Glutamatergic neuron (in vitro differentiated cells): Measurements from ENCODE around the gene AKNAD1. TPM values are rescaled to one million over a fixed set of nuclear protein-coding genes. Genes with fewer than 3 reads are reported as not detected.

Source experiments
- DNase-seq: peaks from one replicate; pipeline ENCODE4 v3.0.0; 2022
- H3K27ac Mint-ChIP-seq: one replicate; pipeline ENCODE4 v1.8.0; 2020; ENCODE audit warnings: mild to moderate bottlenecking, mixed read lengths, inconsistent platforms; ENCODE audit not compliant: unreplicated experiment
- H3K27me3 Mint-ChIP-seq: one replicate; pipeline ENCODE4 v1.8.0; 2020; ENCODE audit warnings: mild to moderate bottlenecking, moderate library complexity, mixed read lengths, inconsistent platforms; ENCODE audit not compliant: unreplicated experiment
- H3K36me3 Mint-ChIP-seq: one replicate; pipeline ENCODE4 v1.8.0; 2020; ENCODE audit warnings: mild to moderate bottlenecking, mixed read lengths, inconsistent platforms; ENCODE audit not compliant: unreplicated experiment
- H3K4me1 Mint-ChIP-seq: one replicate; pipeline ENCODE4 v1.8.0; 2020; ENCODE audit warnings: mild to moderate bottlenecking, low read depth, mixed read lengths, inconsistent platforms; ENCODE audit not compliant: unreplicated experiment
- H3K4me3 Mint-ChIP-seq: one replicate; pipeline ENCODE4 v1.8.0; 2020; ENCODE audit warnings: mild to moderate bottlenecking, mixed read lengths, inconsistent platforms; ENCODE audit not compliant: unreplicated experiment
- H3K9me3 Mint-ChIP-seq: one replicate; pipeline ENCODE4 v1.8.0; 2020; ENCODE audit warnings: mild to moderate bottlenecking, moderate library complexity, mixed read lengths, inconsistent platforms; ENCODE audit not compliant: unreplicated experiment
- total RNA-seq: library from RNA; stranded (reverse); fragmentation: NEBNext Ultra II Directional; extraction: Animal tissue kit (Norgen Biotek cat#: 25700); gene quantifications from one replicate; pipeline ENCODE4 v1.2.1, GENCODE V29; 2021; ENCODE audit not compliant: unreplicated experiment
- TF ChIP-seq, protein P1 (sequence below): fragments of 200-600 bp; sonication (generic); IDR thresholded peaks from one replicate; pipeline ENCODE4 v1.5.0; 2021; ENCODE audit not compliant: partially characterized antibody, unreplicated experiment

Gene AKNAD1
- total RNA-seq, 1 donor from 2014 or later: not detected

DNA sequence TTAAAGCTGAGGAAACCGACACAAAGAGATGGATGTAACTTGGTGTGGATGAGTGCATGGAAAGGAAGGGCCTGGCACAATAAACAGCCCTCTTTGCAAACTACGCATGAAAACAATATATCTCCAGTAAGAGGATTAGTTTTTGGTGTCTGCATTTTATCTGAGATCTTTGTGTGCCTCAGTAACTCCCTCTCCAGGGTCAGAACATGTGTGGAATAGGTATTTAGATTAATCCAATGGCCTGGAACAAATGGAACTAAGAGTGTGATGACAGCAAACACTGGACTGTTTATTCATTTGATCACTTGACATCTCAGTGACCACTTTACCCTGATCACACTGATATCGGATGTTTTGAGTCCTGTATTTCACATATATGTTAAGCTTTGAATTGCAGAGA, 45.3 kb downstream of the AKNAD1 start:
- no peak overlapping the region for H3K4me3 Mint-ChIP-seq
- TF ChIP-seq, protein P1, sequence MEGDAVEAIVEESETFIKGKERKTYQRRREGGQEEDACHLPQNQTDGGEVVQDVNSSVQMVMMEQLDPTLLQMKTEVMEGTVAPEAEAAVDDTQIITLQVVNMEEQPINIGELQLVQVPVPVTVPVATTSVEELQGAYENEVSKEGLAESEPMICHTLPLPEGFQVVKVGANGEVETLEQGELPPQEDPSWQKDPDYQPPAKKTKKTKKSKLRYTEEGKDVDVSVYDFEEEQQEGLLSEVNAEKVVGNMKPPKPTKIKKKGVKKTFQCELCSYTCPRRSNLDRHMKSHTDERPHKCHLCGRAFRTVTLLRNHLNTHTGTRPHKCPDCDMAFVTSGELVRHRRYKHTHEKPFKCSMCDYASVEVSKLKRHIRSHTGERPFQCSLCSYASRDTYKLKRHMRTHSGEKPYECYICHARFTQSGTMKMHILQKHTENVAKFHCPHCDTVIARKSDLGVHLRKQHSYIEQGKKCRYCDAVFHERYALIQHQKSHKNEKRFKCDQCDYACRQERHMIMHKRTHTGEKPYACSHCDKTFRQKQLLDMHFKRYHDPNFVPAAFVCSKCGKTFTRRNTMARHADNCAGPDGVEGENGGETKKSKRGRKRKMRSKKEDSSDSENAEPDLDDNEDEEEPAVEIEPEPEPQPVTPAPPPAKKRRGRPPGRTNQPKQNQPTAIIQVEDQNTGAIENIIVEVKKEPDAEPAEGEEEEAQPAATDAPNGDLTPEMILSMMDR: no peak
- H3K9me3 Mint-ChIP-seq: peaks cover 3% of the 10 kb centered on the region
- no peaks in the 10 kb centered on the region for H3K36me3 Mint-ChIP-seq
- no peaks in the 10 kb centered on the region for H3K27me3 Mint-ChIP-seq
- peaks cover 8% of the 10 kb centered on the region for H3K4me1 Mint-ChIP-seq
- no peak for DNase-seq
- H3K27ac Mint-ChIP-seq: no peak overlapping the region

DNA sequence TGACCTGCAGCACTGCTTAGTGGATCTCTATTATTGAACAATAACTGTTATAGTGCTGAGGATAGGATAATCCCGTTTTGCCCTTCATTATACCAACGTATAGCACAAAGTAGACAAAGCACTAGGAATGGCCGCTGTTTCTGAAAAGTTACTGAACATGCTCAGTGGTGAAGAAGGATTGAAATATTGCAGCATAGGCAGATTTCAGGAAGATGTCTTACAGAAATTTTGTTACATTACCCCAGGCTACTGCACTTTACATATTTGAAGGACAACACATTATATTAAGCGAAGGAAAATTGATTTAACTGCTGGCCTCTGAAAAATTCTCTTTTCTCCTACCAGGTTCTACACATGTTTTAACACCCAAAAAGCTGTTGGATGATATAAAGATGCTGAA, 48.5 kb downstream of the AKNAD1 start:
- TF ChIP-seq, protein P1: no peak
- H3K9me3 Mint-ChIP-seq: no peaks in the 10 kb centered on the region
- DNase-seq: no peak
- no peaks in the 10 kb centered on the region for H3K27me3 Mint-ChIP-seq
- no peaks in the 10 kb centered on the region for H3K4me1 Mint-ChIP-seq
- no peak overlapping the region for H3K4me3 Mint-ChIP-seq
- no peaks in the 10 kb centered on the region for H3K36me3 Mint-ChIP-seq
- H3K27ac Mint-ChIP-seq: no peak overlapping the region

DNA sequence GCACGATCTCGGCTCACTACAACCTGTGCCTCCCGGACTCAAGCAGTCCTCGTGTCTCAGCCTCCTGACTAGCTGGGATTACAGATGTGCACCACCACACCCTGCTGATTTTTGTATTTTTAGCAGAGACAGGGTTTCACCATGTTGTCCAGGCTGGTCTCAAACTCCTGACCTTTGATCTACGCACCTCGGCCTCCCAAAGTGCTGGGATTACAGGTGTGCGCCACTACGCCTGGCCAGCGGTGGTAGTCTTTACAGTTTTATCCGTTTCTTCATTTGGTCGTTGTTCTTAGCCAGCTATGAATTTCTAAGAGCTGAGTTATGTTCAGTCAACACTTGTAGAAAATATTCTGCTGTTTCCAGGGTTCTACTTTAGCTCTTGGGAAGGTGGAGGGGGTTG, 53.3 kb downstream of the AKNAD1 start:
- no peak overlapping the region for H3K27ac Mint-ChIP-seq
- no peaks in the 10 kb centered on the region for H3K36me3 Mint-ChIP-seq
- DNase-seq: no peak
- H3K4me1 Mint-ChIP-seq: no peaks in the 10 kb centered on the region
- no peak overlapping the region for H3K4me3 Mint-ChIP-seq
- TF ChIP-seq, protein P1: no peak
- H3K27me3 Mint-ChIP-seq: no peaks in the 10 kb centered on the region
- no peaks in the 10 kb centered on the region for H3K9me3 Mint-ChIP-seq

DNA sequence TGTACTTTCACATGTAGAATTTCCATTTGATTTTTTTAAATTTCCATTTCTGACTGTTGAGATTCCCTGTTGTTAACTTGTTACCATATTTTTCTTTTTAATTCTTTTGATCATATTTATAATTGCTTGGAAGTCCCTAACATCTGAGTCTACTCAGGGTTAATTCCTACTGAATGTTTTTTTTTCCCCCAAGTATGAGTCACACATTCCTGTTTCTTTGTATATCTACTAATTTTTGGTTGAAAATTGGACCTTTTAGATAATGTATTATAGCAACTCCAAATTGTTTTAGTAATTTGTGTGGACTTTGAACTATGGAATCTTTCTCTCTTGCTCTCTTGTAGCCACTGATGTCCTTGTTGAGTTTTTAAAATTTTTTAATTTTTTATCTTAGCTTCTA, 55.8 kb downstream of the AKNAD1 start:
- no peaks in the 10 kb centered on the region for H3K27me3 Mint-ChIP-seq
- H3K4me1 Mint-ChIP-seq: no peaks in the 10 kb centered on the region
- no peaks in the 10 kb centered on the region for H3K9me3 Mint-ChIP-seq
- no peak overlapping the region for H3K4me3 Mint-ChIP-seq
- H3K27ac Mint-ChIP-seq: no peak overlapping the region
- DNase-seq: no peak
- TF ChIP-seq, protein P1: no peak
- no peaks in the 10 kb centered on the region for H3K36me3 Mint-ChIP-seq

DNA sequence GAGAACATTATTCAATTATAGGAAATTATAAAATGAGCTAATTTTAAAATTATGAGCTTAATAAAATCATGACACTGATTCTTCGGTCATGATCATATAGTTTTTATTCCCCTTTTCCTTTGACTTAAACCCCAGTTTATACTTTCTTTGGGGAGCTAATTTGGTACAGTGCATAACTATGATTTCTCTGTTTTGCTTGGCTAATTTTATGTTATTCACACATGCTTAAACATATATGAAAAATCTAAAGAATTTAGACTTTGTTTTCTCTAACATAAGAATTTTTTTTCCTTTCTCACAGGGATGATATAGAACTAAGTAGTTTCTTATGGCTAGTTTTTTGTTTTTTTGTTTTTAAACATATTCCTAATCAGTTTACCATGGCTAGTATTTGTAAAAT, 57.9 kb downstream of the AKNAD1 start:
- Mint-ChIP-seq H3K27me3 (peaks cover 2% of the 10 kb centered on the region), H3K4me1 (no peaks in the 10 kb centered on the region), H3K27ac (no peak overlapping the region), H3K4me3 (no peak overlapping the region), H3K9me3 (no peaks in the 10 kb centered on the region), H3K36me3 (no peaks in the 10 kb centered on the region)
- DNase-seq: no peak
- TF ChIP-seq, protein P1: no peak
